Measurements from ENCODE around the gene DENND2D. TPM values are rescaled to one million over a fixed set of nuclear protein-coding genes. Genes with fewer than 3 reads are reported as not detected.

The DENND2D gene
- 1.0 TPM for polyA plus RNA-seq (ENCODE audit: insufficient read length)

- DNase-seq (ENCODE audit: low read depth) = no peak
Measured at GRCh38 chr1:111199881-111200801, at the start of gene DENND2D. Gene DENND2D, minus strand, starts transcription at chr1:111200646. Its CDS starts 187 bp downstream, at chr1:111200459.

GRCh38 chr1:111249960-111250359 lies 49.5 kb upstream of the DENND2D start:
- no peak for DNase-seq (ENCODE audit: low read depth)

- DNase-seq (ENCODE audit: low read depth) = no peak
Measured at GRCh38 chr1:111247125-111247838, 46.8 kb upstream of the DENND2D start.

- DNase-seq (ENCODE audit: low read depth) = no peak
Measured at GRCh38 chr1:111242805-111243523, 42.5 kb upstream of the DENND2D start.

- no peak for DNase-seq (ENCODE audit: low read depth)
Measured at GRCh38 chr1:111241797-111242196, 41.4 kb upstream of the DENND2D start.

- no peak for DNase-seq (ENCODE audit: low read depth)
Measured at GRCh38 chr1:111238056-111238795, 37.8 kb upstream of the DENND2D start.

GRCh38 chr1:111236806-111237205 lies 36.4 kb upstream of the DENND2D start:
- no peak for DNase-seq (ENCODE audit: low read depth)

- DNase-seq (ENCODE audit: low read depth) = no peak
Measured at GRCh38 chr1:111236379-111236778, 35.9 kb upstream of the DENND2D start.

GRCh38 chr1:111234866-111235265 lies 34.4 kb upstream of the DENND2D start:
- DNase-seq (ENCODE audit: low read depth) = no peak

- no peak for DNase-seq (ENCODE audit: low read depth)
Measured at GRCh38 chr1:111234258-111234657, 33.8 kb upstream of the DENND2D start.

GRCh38 chr1:111232134-111232533 lies 31.7 kb upstream of the DENND2D start:
- DNase-seq (ENCODE audit: low read depth) = no peak

GRCh38 chr1:111228748-111229126 lies 28.3 kb upstream of the DENND2D start:
- no peak for DNase-seq (ENCODE audit: low read depth)

GRCh38 chr1:111227851-111228747 lies 27.7 kb upstream of the DENND2D start:
- DNase-seq (ENCODE audit: low read depth) = no peak

GRCh38 chr1:111227434-111227833 lies 27.0 kb upstream of the DENND2D start, which contains the start of gene CHI3L2:
Gene CHI3L2, plus strand, starts transcription at chr1:111227713. Its CDS starts 17 bp downstream, at chr1:111227730.
- DNase-seq (ENCODE audit: low read depth) = no peak

GRCh38 chr1:111225717-111226400 lies 25.4 kb upstream of the DENND2D start:
- no peak for DNase-seq (ENCODE audit: low read depth)

- DNase-seq (ENCODE audit: low read depth) = no peak
Measured at GRCh38 chr1:111225091-111225490, 24.6 kb upstream of the DENND2D start.

GRCh38 chr1:111223126-111223685 lies 22.8 kb upstream of the DENND2D start:
- no peak for DNase-seq (ENCODE audit: low read depth)

GRCh38 chr1:111222308-111223125 lies 22.1 kb upstream of the DENND2D start:
- DNase-seq (ENCODE audit: low read depth) = no peak
